ENCODE results near the gene DUT.
A peak's percentile ranks its signal among the peaks of the same experiment; 100 is the strongest.
"Not testable (repeated sequence)": the region's sequence is repeated elsewhere in the genome, so short reads cannot be mapped to it uniquely, and the experiment has no call there.

The DUT gene

GRCh38 chr15:48324949-48325348, 6.3 kb upstream of the DUT start:
- Histone ChIP-seq H3K36me3 (ENCODE audit: control insufficient read depth, insufficient read depth, low read length) (no peaks in the 10 kb centered on the region), H3K4me3 (ENCODE audit: low read depth, low read length) (no peak overlapping the region), H3K4me1 (no peaks in the 10 kb centered on the region), H3K27me3 (ENCODE audit: control insufficient read depth, insufficient read depth, low read length) (no peaks in the 10 kb centered on the region), H2AFZ (no peak overlapping the region), H3K9me3 (ENCODE audit: control insufficient read depth, low read length) (no peaks in the 10 kb centered on the region), H3K27ac (no peak overlapping the region), H3K79me2 (no peaks in the 10 kb centered on the region), H3K9ac (no peak overlapping the region), H3K4me2 (ENCODE audit: low read length) (no peak overlapping the region)
- no peak for TF ChIP-seq CTCF (IDR thresholded peaks at IDR 0.05)

- no peaks in the 10 kb centered on the region for H3K36me3 ChIP-seq (ENCODE audit: control insufficient read depth, insufficient read depth, low read length)
- no peak overlapping the region for H3K4me3 ChIP-seq (ENCODE audit: low read depth, low read length)
- H3K9me3 ChIP-seq (ENCODE audit: control insufficient read depth, low read length) = no peaks in the 10 kb centered on the region
- no peaks in the 10 kb centered on the region for H3K27me3 ChIP-seq (ENCODE audit: control insufficient read depth, insufficient read depth, low read length)
- H3K79me2 ChIP-seq = no peaks in the 10 kb centered on the region
- no peak overlapping the region for H2AFZ ChIP-seq
- H3K4me2 ChIP-seq (ENCODE audit: low read length) = no peak overlapping the region
- no peak for TF ChIP-seq CTCF (IDR thresholded peaks at IDR 0.05)
- no peak overlapping the region for H3K9ac ChIP-seq
- no peak overlapping the region for H3K27ac ChIP-seq
- H3K4me1 ChIP-seq = no peaks in the 10 kb centered on the region
Observed at GRCh38 chr15:48325400-48325799, 5.8 kb upstream of the DUT start.

GRCh38 chr15:48326180-48326579, 5.0 kb upstream of the DUT start:
- H3K4me1 ChIP-seq; H3K4me3 ChIP-seq (ENCODE audit: low read depth, low read length); H3K4me2 ChIP-seq (ENCODE audit: low read length); H3K27me3 ChIP-seq (ENCODE audit: control insufficient read depth, insufficient read depth, low read length); H2AFZ ChIP-seq; H3K9ac ChIP-seq; H3K79me2 ChIP-seq; H3K36me3 ChIP-seq (ENCODE audit: control insufficient read depth, insufficient read depth, low read length); H3K9me3 ChIP-seq (ENCODE audit: control insufficient read depth, low read length); H3K27ac ChIP-seq: not testable (repeated sequence)

- no peak for TF ChIP-seq CTCF (IDR thresholded peaks at IDR 0.05)
- peak overlapping the region; percentile 86 for H3K4me3 ChIP-seq (ENCODE audit: low read depth, low read length)
- peaks cover 2% of the 10 kb centered on the region for H3K4me1 ChIP-seq
- no peak overlapping the region for H3K9ac ChIP-seq
- peak overlapping the region; percentile 95 for H3K27ac ChIP-seq
- H3K9me3 ChIP-seq (ENCODE audit: control insufficient read depth, low read length) = no peaks in the 10 kb centered on the region
- H3K27me3 ChIP-seq (ENCODE audit: control insufficient read depth, insufficient read depth, low read length) = no peaks in the 10 kb centered on the region
- peak overlapping the region; percentile 71 for H3K4me2 ChIP-seq (ENCODE audit: low read length)
- H3K79me2 ChIP-seq = no peaks in the 10 kb centered on the region
- H2AFZ ChIP-seq = peak overlapping the region; percentile 98
- no peaks in the 10 kb centered on the region for H3K36me3 ChIP-seq (ENCODE audit: control insufficient read depth, insufficient read depth, low read length)
Observed at GRCh38 chr15:48330105-48330785, 984 bp upstream of the DUT start.

GRCh38 chr15:48331796-48332641, 790 bp downstream of the DUT start:
- Histone ChIP-seq H3K4me3 (ENCODE audit: low read depth, low read length) (peak overlapping the region; percentile 86), H3K4me2 (ENCODE audit: low read length) (peak overlapping the region; percentile 71), H3K27ac (peak overlapping the region; percentile 95), H3K79me2 (no peaks in the 10 kb centered on the region), H2AFZ (peak overlapping the region; percentile 98), H3K27me3 (ENCODE audit: control insufficient read depth, insufficient read depth, low read length) (no peaks in the 10 kb centered on the region), H3K4me1 (peaks cover 2% of the 10 kb centered on the region), H3K9ac (peak overlapping the region; percentile 88), H3K36me3 (ENCODE audit: control insufficient read depth, insufficient read depth, low read length) (no peaks in the 10 kb centered on the region), H3K9me3 (ENCODE audit: control insufficient read depth, low read length) (no peaks in the 10 kb centered on the region)
- no peak for TF ChIP-seq CTCF (IDR thresholded peaks at IDR 0.05)
